KG1 (cell line): ENCODE measurements around the gene DCD.
"Not testable (repeated sequence)": the region's sequence is repeated elsewhere in the genome, so short reads cannot be mapped to it uniquely, and the experiment has no call there.

Experiments
- DNase-seq: peaks from one replicate; lab custom pipeline; 2025; lab: John Stamatoyannopoulos, UW

The DCD gene

GRCh38 chr12:54648265-54648664 lies at the start of gene DCD:
TSS of gene DCD (minus strand) at chr12:54648365. CDS start at chr12:54648303, 62 bp downstream.
- DNase-seq = no peak

GRCh38 chr12:54697851-54698250 lies 49.7 kb upstream of the DCD start:
- no peak for DNase-seq

GRCh38 chr12:54692353-54692752 lies 44.2 kb upstream of the DCD start:
- DNase-seq = no peak

GRCh38 chr12:54689984-54690383 lies 41.8 kb upstream of the DCD start:
- DNase-seq = no peak

GRCh38 chr12:54689034-54689372 lies 40.8 kb upstream of the DCD start:
- no peak for DNase-seq

- DNase-seq = no peak
These were observed 40.3 kb upstream of the DCD start for GRCh38 chr12:54688309-54689033.

GRCh38 chr12:54684636-54685630 lies 36.8 kb upstream of the DCD start:
- no peak for DNase-seq

GRCh38 chr12:54683398-54683797 lies 35.2 kb upstream of the DCD start:
- DNase-seq = no peak

GRCh38 chr12:54682674-54683073 lies 34.5 kb upstream of the DCD start:
- no peak for DNase-seq

GRCh38 chr12:54680374-54680773 lies 32.2 kb upstream of the DCD start:
- no peak for DNase-seq

- DNase-seq = no peak
These were observed 30.0 kb upstream of the DCD start for GRCh38 chr12:54678131-54678530.

- no peak for DNase-seq
These were observed 19.8 kb upstream of the DCD start for GRCh38 chr12:54667945-54668344.

- DNase-seq = no peak
These were observed 17.8 kb upstream of the DCD start for GRCh38 chr12:54666008-54666407.

- DNase-seq = not testable (repeated sequence)
These were observed 17.0 kb upstream of the DCD start for GRCh38 chr12:54665022-54665635.

- no peak for DNase-seq
These were observed 15.4 kb upstream of the DCD start for GRCh38 chr12:54663603-54664002.

GRCh38 chr12:54662026-54662425 lies 13.9 kb upstream of the DCD start:
- DNase-seq = no peak

- no peak for DNase-seq
These were observed 12.9 kb upstream of the DCD start for GRCh38 chr12:54661048-54661447.

- no peak for DNase-seq
These were observed 12.3 kb upstream of the DCD start for GRCh38 chr12:54660320-54660962.

- DNase-seq = no peak
These were observed 10.4 kb upstream of the DCD start for GRCh38 chr12:54658306-54659264.

- no peak for DNase-seq
These were observed 9.0 kb upstream of the DCD start for GRCh38 chr12:54657105-54657607.

GRCh38 chr12:54654926-54655325 lies 6.8 kb upstream of the DCD start:
- DNase-seq = no peak
